Activated CD4-positive, alpha-beta T cell treated with anti-CD3 and anti-CD28 coated beads, Interleukin-2, Interleukin-4, amounts not matched to agents 100 ng/mL and 50 ng/mL, durations not matched to agents 16 hours and 8 hours (primary cell): ENCODE data around the gene RNF44.
"Not testable (repeated sequence)": the region's sequence is repeated elsewhere in the genome, so short reads cannot be mapped to it uniquely, and the experiment has no call there.

Source experiments
- DNase-seq: peaks from one replicate; pipeline ENCODE4 v3.0.0-alpha.2; 2020; ENCODE audit warnings: low spot score

RNF44 gene

DNA sequence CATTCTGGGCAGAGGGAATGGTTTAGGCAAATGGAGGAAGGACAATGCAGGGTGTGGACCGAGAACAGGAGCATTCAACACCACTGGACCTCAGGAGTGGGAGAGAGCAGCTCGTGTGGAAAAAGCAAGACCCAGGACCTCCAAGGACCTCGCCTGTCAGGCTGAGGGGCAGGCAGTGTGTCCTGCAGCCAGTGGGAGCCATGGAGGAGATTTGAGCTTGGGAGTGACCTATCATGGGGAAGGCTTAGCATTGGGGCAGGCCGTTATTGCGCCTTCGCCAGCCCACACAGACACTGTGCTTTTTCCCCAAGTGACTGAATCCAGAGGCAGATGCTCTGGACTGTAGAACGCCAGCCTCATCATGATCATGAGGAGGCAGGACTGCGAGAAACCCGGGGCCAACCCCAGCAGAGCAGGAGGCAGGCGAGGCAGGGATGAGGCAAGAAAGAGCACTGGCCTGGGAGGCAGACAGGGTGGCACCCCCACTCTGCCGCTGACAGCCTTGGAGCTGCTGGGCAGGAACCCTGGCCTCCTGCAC, 15.2 kb upstream of the RNF44 start:
- DNase-seq: no peak

DNA sequence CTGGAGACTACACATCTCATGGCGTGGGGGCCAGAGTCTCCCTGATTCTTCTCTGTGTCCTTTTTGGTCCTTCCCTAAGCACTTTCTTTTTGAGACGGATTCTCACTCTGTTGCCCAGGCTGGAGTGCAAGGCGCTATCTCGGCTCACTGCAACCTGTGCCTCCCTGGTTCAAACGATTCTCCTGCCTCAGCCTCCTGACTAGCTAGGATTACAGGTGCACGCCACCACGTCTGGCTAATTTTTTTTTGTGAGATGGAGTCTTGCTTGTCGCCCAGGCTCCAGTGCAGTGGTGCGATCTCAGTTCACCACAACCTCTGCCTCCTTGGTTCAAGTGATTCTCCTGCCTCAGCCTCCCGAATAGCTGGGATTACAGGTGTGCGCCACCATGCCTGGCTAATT, 13.7 kb upstream of the RNF44 start:
- DNase-seq: not testable (repeated sequence)

DNA sequence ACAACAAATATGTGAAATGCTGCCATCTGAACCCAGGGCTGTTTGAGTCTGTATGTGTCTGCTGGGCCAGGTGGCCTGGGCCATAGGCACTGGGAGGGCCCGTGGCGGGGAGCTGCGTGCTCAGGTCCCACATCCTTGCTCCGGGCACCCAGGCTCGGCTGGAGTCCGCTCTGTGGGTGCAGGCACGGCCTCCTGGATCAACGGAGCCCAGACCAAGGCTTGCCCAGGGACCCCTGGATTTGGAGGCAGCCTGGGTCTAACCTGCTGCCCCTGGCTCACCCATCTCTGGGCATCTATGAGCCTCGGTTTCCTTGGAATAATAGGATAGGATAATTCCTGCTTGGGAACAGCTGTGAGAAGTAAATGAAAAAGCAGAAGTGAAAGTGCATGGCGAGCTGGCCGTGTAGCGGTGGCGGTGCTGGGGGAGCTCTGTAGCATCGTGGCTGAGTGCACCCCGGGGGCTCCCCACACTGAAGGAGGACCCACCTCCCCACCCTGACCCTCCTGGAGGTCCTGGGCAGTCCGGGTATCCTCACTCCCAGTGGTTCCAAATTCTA, 13.2 kb upstream of the RNF44 start:
- DNase-seq: no peak

DNA sequence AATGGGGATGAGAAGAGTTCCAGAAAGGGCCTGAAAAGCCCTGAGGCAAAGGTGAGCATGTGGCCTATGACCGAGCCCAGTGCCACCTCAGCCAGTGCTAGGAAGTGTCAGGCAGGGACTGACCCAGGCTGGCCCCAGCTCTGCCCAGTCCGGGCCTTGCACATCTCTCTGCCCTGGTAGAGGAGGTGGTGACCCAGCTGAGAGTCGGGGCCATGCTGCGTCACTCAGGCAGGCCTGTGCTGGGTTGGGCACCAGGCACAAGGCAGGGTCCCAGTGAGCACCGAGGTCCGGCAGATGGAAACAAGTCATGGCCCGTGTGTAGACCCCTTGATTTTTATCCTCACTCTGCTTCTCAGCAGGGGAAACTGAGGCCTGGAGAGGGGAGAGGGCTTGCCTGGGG, 12.7 kb upstream of the RNF44 start:
- DNase-seq: no peak

DNA sequence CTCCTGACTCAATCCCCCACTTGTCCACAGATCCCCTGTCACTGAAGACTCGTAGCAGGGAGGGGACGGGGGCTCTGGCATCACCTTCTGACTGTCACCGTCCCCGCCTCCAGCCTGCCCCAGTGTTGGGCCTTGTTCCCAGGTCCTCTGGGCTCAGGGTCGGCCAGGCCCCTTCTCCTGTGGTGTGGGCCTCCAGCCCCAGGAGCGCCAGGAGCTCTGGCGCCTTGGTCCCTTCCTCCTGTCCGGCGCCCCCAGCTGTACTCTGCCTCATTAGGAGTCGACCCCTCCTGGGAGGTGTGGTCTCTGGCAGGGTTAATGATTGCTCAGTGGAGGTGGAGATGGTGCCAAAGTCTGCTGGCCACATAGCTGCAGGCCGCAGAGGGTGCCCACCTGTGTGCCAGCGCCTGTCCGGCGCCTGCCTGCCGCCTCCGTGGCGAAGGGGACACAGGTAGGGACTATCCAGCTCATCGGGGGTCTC, 11.8 kb upstream of the RNF44 start, which contains the start of gene CDHR2:
TSS of gene CDHR2 (plus strand) at position 376 of the 478 bp plus-strand sequence. CDS start 16,011 bp downstream, outside the sequence.
- no peak for DNase-seq

DNA sequence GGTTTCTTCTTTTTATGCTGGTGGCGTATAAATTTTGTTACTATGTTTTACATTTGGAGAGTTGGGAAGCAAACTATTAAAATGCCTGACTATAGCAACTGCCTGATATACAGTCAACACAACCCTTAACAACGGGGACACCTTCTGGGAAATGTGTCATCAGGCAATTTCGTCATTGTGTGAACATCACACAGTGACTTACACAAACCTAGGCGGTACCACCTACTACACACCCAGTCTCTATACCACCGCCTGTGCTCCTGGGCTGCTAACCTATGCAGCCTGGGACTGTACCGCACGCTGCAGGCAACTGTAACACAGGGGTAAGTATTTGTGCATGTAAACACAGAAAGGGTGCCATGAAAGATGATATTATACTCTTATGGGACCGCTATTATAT, 10.6 kb upstream of the RNF44 start:
- no peak for DNase-seq

DNA sequence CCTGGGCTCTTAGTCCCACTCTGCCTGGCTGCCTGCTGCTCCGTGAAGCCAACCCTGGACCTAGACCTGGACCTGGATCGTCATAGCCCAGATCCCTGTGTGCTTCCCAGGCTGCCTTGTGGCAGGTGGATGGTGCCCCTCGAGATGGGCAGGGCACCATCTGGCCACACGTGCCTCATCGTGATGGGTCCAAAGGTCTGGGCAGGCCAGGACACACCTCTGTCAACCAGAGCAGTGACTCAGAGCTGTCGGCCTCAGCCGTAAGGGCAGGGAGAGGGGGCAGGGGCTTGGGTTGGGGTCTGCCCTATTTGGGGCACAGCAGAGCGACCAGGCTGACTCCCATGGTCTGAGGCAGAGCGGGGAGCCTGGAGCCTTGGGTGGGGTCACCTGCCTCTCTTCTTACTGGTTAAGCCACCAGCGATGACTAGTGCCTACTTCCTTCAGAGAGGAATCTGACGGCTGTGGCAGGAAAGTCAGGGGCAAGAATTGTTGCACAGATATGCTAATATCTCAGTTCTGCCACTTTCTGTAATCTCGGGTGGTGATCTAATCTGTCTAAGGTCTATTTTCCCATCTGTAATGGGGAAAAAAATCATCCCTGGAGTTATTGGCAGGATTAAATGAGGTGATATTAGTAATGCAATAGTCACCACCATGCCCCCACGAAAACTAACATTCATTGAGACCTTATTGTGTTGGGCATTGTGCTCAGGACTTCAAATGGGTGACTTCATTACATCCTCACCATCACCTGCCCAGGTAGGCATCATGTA, 8.7 kb upstream of the RNF44 start:
- no peak for DNase-seq

DNA sequence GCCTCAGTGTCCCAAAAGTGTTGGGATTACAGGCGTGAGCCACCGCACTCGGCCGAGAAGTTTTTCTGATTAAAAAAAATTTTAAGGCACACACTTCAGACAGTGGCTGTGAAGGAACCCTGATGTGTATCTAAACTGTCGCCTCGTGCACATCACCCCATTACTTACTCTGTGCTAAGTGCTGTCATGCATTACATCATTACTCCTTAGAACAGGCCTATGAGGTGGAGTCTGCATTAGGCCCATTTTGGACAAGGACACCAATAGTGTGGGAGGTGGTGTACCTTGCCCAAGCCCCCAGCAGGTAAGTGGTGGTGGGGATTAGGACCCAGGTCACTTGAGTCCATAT, 8.2 kb upstream of the RNF44 start:
- DNase-seq: no peak

DNA sequence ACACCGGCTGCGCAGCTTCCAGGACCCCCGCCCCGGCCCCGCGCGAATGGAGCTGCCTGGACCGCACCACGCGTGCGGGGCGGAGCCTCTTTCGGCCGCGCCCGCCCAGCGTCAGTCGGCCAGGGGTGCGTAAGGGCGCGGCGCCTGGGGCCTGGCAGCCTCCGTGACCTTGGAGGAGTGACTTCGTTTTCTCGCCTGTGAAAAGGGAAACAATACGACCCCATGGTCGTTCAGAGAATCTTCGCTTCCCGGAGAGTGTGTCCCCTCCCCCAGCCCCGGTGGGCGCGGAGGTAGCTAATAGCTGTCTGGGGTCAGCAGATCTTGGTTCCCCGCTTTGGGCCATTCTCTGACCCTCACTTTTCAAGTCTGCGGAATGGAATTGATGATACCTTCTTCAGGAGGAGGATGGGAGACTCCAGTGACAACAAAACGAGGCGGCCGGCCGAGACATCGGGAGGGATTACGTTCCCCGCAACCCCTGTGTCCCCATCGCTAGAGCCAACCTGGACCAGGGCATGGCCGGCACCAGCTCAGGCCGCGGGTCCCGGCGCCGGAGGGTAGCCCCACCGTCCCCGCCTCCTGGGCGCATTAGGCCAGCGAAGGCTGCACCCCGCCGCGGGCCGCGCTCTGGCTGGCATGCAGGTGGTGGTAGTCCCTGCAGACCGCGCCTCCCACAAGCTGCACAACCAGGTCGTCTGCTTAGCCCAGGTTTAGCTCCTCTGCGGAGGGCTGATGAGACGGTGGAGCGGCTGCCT, 6.4 kb upstream of the RNF44 start:
- DNase-seq: peak; percentile 81

DNA sequence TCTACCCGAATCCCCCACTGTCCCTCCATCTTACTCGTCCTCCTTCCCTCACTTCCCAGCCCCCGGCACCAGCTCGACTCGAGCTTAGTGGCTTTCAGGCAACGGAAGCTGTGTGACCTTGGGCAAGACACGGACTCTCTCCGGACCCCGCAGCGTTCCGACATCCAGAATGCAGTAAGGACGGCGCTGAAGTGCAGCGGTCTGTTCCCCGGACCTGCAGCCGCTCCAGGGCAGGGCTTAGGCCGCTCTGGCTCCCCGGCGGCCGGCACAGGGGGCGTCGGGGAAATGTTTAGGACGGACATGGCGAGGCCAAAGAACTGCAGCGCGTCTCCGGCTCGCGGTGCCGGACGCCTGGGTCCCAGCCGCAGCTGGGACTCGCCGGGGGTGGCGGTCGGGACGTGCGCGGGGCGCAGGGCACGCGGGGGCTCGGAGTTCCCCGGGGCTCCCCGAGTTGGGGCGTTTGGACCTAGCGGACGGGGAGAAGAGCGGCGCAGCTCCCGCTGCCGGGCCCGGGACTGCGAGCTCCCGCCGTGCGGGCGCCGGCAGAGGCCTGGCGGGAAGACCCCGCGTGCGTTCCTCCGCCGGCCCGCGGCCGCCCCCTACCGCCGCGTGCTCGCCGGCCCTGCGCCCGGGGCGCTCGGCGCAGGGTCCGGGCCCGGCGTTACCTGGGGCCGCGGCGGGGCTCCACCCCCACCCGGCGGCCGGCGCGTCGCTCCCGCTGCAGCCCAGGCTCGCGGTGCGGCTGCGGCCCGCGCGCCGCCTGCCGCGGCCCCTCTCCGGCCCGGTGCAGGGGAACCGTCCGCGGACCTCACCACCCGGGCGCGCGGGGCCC, 5.6 kb upstream of the RNF44 start:
- no peak for DNase-seq

DNA sequence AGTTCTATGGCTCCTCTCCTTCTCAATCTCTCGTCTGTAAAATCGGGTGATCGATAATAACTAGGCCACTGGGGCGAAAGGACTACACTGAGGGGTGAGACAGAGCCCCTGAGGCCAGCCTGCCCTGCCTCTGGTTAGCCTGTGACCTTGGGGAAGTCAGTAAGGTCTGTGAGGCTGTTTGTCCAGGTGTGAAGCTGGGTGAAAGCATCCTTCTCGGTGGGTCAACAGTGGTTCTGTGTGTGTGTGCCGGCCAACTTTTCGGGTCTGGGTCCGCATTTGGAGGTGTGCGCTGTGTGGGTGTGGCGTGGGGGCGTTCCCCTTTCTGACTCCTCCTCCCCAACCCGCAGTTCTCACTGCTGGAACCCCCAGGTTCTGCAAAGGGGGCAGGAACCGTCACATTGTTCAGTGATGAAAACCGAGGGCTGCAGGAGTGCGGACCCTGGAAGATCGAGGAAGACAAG, 5.0 kb upstream of the RNF44 start:
- DNase-seq: peak; percentile 77

DNA sequence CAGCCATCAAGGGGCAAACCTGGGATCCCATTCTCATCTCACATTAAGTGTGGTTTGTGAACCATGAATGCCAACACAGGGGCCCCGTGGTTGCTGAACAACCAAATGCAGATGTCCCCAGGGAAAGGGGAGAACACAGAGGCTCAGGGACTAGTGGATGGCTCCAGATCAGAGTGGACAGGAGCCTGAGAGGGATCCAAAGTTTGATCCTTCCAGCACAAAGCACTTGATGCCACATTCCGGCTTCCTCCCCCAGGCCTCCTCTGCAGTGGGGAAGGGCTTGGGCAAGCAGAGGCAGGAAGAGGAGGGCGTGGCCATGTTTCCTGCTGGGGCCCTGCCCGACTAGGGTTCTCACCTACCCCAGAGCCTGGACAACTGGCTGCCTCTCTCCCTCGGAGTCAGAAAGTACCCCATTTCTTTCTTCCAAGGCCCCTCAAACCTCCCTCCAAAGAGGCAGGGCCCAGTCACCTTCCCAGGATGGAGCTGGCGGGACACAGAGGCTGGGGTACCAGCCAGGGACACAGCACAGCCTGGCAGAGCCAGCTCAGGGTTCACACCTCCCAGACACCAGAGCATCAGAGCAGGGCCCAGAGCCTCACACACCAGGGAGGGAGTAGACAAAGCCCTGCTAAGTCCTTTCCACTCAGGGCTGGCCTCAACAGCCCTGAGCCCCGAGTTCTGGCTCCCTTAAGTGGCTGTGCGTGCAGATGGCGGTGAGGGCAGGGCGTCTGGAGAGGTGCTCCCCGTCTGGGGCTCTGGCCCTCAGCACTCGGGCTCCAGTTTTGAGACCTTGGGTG, 4.3 kb upstream of the RNF44 start:
- DNase-seq: peak; percentile 82

DNA sequence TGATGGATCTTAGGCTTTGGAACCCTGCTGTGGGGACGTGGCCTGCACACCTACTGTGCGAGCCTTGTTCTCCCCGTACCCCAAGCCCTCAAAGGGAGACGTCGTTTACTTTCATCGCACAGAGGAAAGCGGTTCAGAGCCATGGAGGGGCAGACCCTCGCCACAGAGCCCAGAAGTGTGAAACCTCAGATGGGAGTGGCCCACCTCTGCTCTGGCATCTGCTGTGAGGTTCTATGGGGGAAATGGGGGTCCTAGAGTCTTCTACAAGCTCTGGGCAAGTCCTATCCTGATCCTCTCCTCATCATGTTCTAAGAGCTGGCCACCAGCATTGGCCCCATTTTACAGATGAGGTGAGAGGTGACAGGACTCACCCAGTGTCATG, 3.7 kb upstream of the RNF44 start:
- no peak for DNase-seq

DNA sequence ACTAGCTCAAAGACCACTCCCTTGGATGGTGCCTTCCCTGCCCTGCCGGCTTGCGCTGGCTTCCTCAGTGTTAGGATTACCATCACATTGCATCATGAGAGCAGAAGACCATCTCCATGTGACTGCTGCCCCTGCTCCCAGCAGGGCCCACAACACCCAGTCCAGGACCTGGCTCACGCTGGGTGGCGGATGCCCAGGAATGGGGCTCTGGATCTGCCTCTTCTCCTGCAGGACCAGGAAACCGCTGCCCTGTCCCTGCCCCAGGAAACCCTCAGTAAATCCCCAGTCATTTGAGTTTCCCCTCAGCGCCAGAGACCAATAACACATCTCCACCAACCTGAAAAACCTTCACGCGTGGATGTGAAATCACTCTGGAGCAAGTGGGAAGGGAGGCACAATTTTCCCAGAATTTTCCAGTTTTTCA, 3.3 kb upstream of the RNF44 start:
- no peak for DNase-seq

DNA sequence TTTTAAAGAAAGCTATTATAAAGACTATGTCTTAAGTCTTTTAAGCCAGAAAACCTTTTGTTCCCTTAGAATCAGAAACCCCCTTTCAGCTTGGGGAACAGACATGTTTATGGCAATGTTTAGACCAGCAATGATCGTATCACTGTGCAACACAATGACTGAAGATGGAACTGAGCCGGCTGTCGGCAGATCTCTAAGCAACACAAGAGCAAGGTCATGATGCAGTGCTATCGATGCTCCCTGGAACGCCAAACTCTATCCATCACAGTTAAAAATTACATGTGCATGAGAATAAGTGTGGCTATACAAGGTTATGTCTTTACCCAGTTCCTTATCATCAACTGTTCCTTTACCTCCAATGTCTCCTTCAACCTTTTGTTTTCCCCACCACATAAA, 1.8 kb upstream of the RNF44 start:
- no peak for DNase-seq

DNA sequence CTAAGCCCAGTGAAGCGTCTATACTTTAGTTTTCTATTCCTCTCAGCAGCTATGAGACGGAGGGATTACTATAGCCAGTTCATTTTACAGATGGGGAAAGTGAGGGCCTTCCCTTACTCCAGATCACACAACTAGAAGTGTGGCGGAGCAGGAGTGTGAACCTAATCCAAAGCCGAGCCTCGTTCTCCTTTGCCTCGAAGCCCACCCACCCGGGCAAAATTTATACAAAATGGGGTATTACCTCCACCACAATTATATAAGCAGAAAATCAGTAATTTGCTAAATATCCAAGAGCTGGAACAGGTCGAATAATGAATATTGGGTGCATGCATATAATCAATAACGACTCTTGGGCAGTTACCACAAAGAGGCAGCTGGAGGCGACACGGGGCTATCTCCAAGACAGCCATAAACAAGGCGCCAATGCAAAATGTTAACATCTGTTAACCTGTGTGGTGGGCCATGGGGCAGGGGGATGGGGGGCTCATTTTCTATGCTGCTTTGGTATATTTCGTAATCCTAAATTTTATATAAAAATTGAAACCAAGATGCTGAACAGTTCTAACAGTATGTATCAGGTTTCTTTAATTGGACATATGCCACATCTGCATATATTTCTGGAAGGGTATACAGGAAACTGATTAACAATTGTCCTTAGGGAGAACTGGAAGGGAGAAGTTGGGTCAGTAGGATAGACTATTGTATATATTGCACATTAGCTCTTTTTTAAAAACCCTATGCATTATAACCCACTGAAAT, 1.2 kb upstream of the RNF44 start:
- DNase-seq: no peak

DNA sequence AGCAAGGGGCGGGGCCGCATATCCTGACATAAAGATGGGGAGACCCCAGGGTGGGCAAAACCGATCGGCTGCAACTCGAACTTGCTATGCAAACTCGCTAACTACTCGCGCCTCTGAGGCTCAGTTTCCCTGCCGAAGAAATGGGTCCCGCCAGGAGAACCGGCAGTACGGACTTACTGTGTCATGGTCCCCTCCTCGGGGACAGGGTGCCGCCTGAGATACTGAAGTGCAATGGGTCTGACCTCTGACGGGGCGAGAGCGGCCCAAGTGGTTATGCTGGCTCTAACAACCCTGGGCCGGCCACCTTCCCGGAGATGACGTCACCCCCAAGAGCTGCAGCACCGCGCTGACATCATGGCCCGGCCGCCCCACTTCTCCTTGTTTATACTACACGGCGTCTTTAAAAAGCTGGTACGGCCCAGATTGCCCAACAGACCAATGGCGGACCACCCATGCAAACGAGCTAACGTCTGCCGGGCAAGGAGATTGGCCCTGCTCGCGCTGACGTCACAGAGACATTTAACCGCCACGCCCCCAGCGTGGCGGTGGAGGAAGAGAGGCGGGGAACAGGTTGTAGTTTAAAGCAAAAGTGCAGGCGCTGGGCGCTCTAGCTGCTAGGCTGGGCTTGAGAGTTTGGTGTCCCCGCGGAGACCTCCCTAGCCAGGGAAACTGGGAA, 490 bp upstream of the RNF44 start:
- DNase-seq: peak; percentile 99

DNA sequence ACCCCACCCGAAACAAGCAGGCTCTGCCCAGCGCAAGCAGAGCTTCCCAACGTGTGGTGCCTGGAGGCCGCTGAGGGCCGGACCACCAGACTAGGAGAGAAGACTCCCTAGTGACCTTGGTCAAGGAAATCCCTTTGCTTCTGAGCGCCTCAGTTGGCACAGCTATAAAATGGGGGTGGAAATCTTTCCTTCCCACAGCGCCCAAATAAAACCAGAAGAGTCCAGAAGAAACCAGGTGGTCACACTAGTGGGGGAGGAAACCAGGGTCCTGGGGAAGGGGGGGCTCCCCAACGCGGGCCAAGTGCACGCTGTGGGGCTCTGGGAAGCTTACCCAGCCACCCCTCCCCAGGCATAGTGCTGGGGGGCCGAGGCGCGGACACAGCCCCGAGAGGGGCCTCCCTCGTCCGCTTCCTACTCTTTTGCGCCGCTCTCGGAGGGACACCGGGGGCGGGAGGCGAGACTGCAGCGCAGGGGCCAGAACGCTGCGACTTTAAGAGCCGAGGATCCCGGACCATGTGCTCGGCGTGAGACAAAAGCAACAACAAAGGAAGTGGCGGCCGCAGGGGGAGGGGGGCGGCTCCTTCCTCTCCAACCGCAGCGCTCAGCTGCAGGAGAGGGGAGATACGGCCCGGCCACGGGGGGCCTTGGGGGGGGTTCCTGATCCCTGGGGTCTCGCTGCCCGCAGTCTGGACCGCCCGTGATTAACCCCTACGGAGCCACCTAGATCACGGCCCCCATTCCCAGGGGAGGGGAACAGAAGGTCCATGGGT, 885 bp downstream of the RNF44 start:
- DNase-seq: peak; percentile 81

DNA sequence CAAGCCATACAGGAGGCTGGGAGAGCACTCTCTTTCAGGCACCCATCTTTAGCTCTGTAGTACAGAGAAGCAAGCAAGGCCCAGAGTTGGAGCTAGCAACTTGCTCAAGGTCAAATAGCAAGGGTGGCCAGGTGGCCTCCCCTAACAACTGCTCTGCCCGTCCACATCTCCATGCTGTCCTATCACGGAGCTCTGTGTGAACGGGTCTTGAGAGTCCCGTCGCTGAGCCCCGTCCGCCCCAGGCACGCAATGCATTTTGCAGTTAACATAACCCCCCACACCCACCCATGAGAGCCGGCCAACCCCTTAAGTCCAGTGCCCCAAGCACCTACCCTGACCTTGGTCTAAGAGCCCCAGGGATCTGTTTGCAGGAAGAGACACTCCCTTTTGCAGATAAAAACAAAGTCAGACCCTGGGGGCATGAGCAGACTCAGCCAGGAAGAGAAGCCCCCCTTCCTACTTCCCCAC, 1.5 kb downstream of the RNF44 start:
- no peak for DNase-seq
